ENCODE measurements around the gene PPIAL4G. TPM values are rescaled to one million over a fixed set of nuclear protein-coding genes. Genes with fewer than 3 reads are reported as not detected.
"Not testable (repeated sequence)": the region's sequence is repeated elsewhere in the genome, so short reads cannot be mapped to it uniquely, and the experiment has no call there.

Gene PPIAL4G
- total RNA-seq, result 0.13 TPM in 1 of 3 replicates, not detected in the others

- not testable (repeated sequence) for H3K27ac Mint-ChIP-seq; H3K4me3 Mint-ChIP-seq; H3K27me3 Mint-ChIP-seq (ENCODE audit: low read depth); H3K4me1 Mint-ChIP-seq; H3K36me3 Mint-ChIP-seq; DNase-seq (ENCODE audit: low spot score in 2 of 2, unreplicated experiment in 2 of 2); H3K9me3 Mint-ChIP-seq
These were observed at the start of gene PPIAL4G for GRCh38 chr1:148483029-148483428. PPIAL4G (minus strand) TSS chr1:148483302; CDS start chr1:148483252, 50 bp downstream.

DNA sequence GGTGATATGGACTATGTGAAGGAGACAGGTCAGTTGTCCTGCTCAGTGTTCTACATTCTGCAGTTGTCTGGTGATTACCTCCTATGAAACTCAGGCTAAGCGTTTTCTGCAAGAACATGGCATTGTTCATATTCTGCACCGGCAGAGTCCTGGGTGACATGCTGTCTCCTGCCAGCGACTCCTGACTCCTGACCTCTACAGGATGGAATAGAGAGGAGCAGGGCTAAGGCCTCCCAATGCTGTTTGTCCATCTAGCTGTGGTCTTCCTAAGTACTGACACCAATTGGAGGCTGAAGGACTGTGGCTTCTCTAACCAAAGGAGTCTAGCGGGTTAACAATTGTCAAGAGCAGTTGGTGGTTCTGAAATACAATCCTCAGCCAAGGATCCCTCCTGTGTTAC lies 49.1 kb upstream of the PPIAL4G start:
- not testable (repeated sequence) for DNase-seq (ENCODE audit: low spot score in 2 of 2, unreplicated experiment in 2 of 2); H3K27ac Mint-ChIP-seq; H3K9me3 Mint-ChIP-seq; H3K27me3 Mint-ChIP-seq (ENCODE audit: low read depth); H3K4me3 Mint-ChIP-seq; H3K4me1 Mint-ChIP-seq; H3K36me3 Mint-ChIP-seq

- Mint-ChIP-seq H3K4me3 (peak overlapping the region; percentile 64), H3K27ac (peak overlapping the region; percentile 72)
- not testable (repeated sequence) for H3K4me1 Mint-ChIP-seq; H3K36me3 Mint-ChIP-seq; H3K9me3 Mint-ChIP-seq; H3K27me3 Mint-ChIP-seq (ENCODE audit: low read depth)
- DNase-seq (ENCODE audit: low spot score in 2 of 2, unreplicated experiment in 2 of 2), result peak in 1 of 2 experiments; percentile 41
These were observed 46.0 kb upstream of the PPIAL4G start for GRCh38 chr1:148529101-148529567.

GRCh38 chr1:148528591-148528990 lies 45.5 kb upstream of the PPIAL4G start:
- not testable (repeated sequence) for H3K4me1 Mint-ChIP-seq; H3K27me3 Mint-ChIP-seq (ENCODE audit: low read depth); DNase-seq (ENCODE audit: low spot score in 2 of 2, unreplicated experiment in 2 of 2); H3K27ac Mint-ChIP-seq; H3K9me3 Mint-ChIP-seq; H3K36me3 Mint-ChIP-seq
- peak overlapping the region; percentile 64 for H3K4me3 Mint-ChIP-seq

GRCh38 chr1:148526587-148526986 lies 43.5 kb upstream of the PPIAL4G start:
- not testable (repeated sequence) for H3K36me3 Mint-ChIP-seq; H3K9me3 Mint-ChIP-seq; H3K27me3 Mint-ChIP-seq (ENCODE audit: low read depth); H3K4me3 Mint-ChIP-seq; DNase-seq (ENCODE audit: low spot score in 2 of 2, unreplicated experiment in 2 of 2); H3K4me1 Mint-ChIP-seq; H3K27ac Mint-ChIP-seq

DNA sequence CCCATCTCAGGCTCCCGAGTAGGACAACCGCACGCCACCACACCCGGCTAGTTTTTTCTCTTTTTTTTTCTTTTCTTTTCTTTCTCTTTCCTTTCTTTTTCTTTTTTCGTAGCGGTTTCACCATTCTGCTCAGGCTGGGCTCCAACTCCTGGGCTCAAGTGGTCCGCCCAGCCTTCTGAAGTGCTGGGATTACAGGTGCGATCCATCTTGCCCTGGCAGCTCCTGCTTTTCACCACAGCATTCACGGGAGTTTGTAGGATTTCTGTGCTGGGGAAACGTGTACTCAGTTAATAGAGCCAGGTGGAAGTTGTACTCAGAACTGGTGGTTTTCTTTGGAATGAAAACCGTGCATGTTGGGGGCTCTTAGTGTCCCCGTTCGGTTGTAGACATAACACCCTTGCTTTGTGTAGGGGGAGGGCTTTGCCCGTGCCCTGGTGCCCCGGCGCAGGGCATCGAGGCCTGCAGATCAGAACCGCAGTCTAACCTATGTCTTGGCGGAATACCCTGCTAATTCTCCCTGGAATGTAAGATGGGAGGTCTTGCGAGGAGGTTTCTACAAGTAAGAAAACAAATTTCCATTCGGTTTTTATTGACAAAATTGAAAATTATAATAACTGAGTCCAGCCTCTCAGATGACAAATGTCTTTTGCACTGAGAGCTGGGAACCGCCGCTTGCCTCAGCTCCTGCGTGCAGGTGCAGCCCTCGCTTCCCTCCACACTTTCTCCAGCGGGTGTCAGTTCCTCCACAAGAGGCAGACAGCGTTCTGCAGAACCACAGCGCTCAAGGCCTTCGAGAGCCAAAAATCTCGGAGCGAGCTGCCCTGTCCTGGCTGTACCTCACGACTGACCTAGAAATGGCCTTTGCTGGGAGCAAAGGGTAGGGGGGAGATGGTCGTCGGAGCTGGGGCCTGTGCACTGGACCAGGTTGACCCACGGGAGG lies 40.4 kb upstream of the PPIAL4G start:
- peak overlapping the region; percentile 100 for H3K27ac Mint-ChIP-seq
- not testable (repeated sequence) for H3K9me3 Mint-ChIP-seq

DNA sequence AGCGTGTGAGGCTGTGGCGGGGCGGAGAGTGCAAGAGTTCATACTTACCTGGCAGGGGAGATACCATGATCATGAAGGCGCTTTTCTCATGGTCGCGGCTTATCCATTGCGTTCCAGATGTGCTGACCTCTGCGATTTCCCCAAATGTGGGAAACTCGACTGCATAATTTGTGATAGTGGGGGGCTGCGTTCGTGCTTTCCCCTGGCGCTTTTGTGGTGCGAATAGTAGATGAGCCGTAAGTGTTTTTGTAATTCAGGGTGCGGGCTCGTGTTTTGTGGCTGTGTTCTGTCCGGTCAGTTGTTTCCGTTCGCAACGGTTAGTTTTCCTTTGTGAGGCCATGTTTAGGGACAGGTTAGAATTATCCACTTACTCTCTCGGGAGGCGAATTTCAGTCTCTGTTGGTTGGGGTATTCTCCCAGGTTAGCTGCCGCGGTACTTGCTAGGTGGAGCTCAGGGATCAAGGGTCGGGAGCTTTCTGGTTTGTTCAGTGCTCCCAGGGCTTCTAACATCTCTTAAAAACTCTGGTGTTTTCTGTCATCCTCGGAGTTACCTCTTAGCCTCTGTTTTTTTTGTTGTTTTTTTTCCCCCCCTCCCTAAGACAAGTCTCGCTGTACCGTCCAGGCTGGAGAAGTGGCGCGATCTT lies 39.6 kb upstream of the PPIAL4G start:
- peak; percentile 67 to 80 for DNase-seq (ENCODE audit: low spot score in 2 of 2, unreplicated experiment in 2 of 2)
- H3K4me1 Mint-ChIP-seq; H3K27me3 Mint-ChIP-seq (ENCODE audit: low read depth); H3K9me3 Mint-ChIP-seq; H3K36me3 Mint-ChIP-seq: not testable (repeated sequence)
- H3K27ac Mint-ChIP-seq, result peak overlapping the region; percentile 100
- H3K4me3 Mint-ChIP-seq, result peak overlapping the region; percentile 83

More for the DNA sequence above, 40.4 kb upstream of the PPIAL4G start:
- peak overlapping the region; percentile 83 for H3K4me3 Mint-ChIP-seq
- not testable (repeated sequence) for H3K4me1 Mint-ChIP-seq; DNase-seq (ENCODE audit: low spot score in 2 of 2, unreplicated experiment in 2 of 2); H3K27me3 Mint-ChIP-seq (ENCODE audit: low read depth); H3K36me3 Mint-ChIP-seq

- H3K36me3 Mint-ChIP-seq; H3K4me1 Mint-ChIP-seq; H3K27me3 Mint-ChIP-seq (ENCODE audit: low read depth); H3K9me3 Mint-ChIP-seq: not testable (repeated sequence)
- Mint-ChIP-seq H3K4me3 (peak overlapping the region; percentile 83), H3K27ac (peak overlapping the region; percentile 100)
- DNase-seq (ENCODE audit: low spot score in 2 of 2, unreplicated experiment in 2 of 2), result peak; percentile 67 to 79
These were observed 39.0 kb upstream of the PPIAL4G start for GRCh38 chr1:148522072-148522471.

DNA sequence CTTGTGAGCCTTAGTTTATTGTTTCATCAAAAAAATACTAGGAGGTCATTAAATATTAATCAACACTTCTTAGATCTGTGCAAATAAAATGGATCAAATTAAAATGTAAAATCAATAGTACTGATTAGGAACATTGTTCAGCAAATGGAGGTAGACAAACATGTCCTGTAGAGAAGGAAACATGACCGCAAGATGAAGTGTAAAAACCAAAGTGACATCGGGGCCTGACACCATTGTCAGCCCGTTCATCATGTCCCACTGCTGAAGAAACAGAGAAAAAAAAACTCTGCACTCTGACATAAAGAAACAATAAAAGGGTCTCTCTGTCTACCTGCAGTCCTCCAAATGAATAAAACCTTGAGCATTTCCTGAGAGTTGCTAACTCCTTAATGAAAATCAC lies 31.2 kb upstream of the PPIAL4G start:
- H3K9me3 Mint-ChIP-seq, H3K4me1 Mint-ChIP-seq, H3K4me3 Mint-ChIP-seq: not testable (repeated sequence)

GRCh38 chr1:148512571-148513184 lies 29.6 kb upstream of the PPIAL4G start:
- not testable (repeated sequence) for H3K27ac Mint-ChIP-seq; H3K4me1 Mint-ChIP-seq; H3K4me3 Mint-ChIP-seq; DNase-seq (ENCODE audit: low spot score in 2 of 2, unreplicated experiment in 2 of 2); H3K36me3 Mint-ChIP-seq; H3K9me3 Mint-ChIP-seq; H3K27me3 Mint-ChIP-seq (ENCODE audit: low read depth)

More for the DNA sequence above, 31.2 kb upstream of the PPIAL4G start:
- H3K27ac Mint-ChIP-seq; DNase-seq (ENCODE audit: low spot score in 2 of 2, unreplicated experiment in 2 of 2); H3K27me3 Mint-ChIP-seq (ENCODE audit: low read depth); H3K36me3 Mint-ChIP-seq: not testable (repeated sequence)

DNA sequence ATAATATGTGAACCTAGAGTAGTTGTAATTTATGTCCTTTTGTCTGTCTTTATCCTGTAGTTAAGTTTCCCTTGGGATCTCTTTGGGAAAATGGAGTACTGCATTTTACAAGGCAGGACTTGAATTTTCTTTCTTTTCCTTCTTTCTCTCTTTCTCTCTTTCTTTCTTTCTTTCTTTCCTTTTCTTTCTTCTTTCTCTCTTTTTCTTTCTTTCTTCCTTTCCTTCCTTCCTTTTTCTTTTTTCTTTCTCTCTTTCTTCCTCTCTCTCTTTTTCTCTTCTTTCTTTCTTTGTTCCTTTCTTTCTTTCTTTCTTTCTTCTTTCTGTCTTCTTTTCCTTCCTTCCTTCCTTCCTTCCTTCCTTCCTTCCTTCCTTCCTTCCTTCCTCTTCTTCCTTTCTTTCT lies 10.8 kb upstream of the PPIAL4G start:
- not testable (repeated sequence) for H3K9me3 Mint-ChIP-seq; H3K27me3 Mint-ChIP-seq (ENCODE audit: low read depth); H3K4me3 Mint-ChIP-seq; H3K27ac Mint-ChIP-seq; H3K36me3 Mint-ChIP-seq; H3K4me1 Mint-ChIP-seq; DNase-seq (ENCODE audit: low spot score in 2 of 2, unreplicated experiment in 2 of 2)

DNA sequence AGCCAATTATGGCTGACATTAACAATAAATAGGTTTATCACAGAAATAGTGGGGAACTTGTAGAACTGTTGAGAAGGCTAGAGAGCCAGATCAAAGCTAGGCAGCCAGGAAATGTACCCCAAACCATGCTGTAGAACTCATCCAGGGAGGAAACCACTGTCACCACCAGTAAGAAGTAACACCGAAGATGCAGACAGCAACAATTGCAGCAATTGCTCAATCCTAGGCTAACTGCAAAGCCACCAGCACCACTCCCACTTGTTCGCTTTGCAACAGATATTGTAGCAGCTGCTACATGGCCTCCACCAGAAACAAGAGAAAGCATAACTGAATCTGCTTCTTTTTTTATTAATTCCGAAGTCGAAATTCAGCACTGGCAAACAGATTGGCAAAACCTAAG lies 2.0 kb downstream of the PPIAL4G start:
- H3K4me1 Mint-ChIP-seq; H3K9me3 Mint-ChIP-seq; DNase-seq (ENCODE audit: low spot score in 2 of 2, unreplicated experiment in 2 of 2); H3K4me3 Mint-ChIP-seq; H3K36me3 Mint-ChIP-seq; H3K27ac Mint-ChIP-seq; H3K27me3 Mint-ChIP-seq (ENCODE audit: low read depth): not testable (repeated sequence)

GRCh38 chr1:148459694-148460093 lies 23.4 kb downstream of the PPIAL4G start:
- H3K27me3 Mint-ChIP-seq (ENCODE audit: low read depth); H3K4me1 Mint-ChIP-seq; H3K9me3 Mint-ChIP-seq; H3K27ac Mint-ChIP-seq; H3K36me3 Mint-ChIP-seq; DNase-seq (ENCODE audit: low spot score in 2 of 2, unreplicated experiment in 2 of 2): not testable (repeated sequence)
- H3K4me3 Mint-ChIP-seq, result peak overlapping the region; percentile 71

Data from mesothelial cell of epicardium (in vitro differentiated cells).